Ishikawa (cell line): ENCODE results near the gene DPYSL3.

ENCODE experiments used
- EGR1 ChIP-seq: IDR thresholded peaks from 2 replicates; pipeline ENCODE4 v1.6.1; 2012
- EP300 ChIP-seq: IDR thresholded peaks from 2 replicates; pipeline ENCODE4 v1.6.1; 2012; ENCODE audit warnings: borderline replicate concordance
- FOXM1 ChIP-seq: IDR thresholded peaks from 2 replicates; pipeline ENCODE4 v1.6.1; 2012; ENCODE audit warnings: low read depth, borderline replicate concordance
- NFIC ChIP-seq: IDR thresholded peaks from 2 replicates; pipeline ENCODE4 v1.6.1; 2012
- TAF1 ChIP-seq: IDR thresholded peaks from 2 replicates; pipeline ENCODE4 v1.6.1; 2012; ENCODE audit warnings: low read depth, mild to moderate bottlenecking
- TEAD4 ChIP-seq: IDR thresholded peaks from 2 replicates; pipeline ENCODE4 v1.6.1; 2012
- YY1 ChIP-seq: IDR thresholded peaks from 2 replicates; pipeline ENCODE4 v1.6.1; 2012; ENCODE audit warnings: low read depth
- ZBTB7A ChIP-seq: IDR thresholded peaks from 2 replicates; pipeline ENCODE4 v1.6.1; 2012; ENCODE audit warnings: low read depth
- TF ChIP-seq, protein P1 (sequence below): IDR thresholded peaks from 2 replicates; pipeline ENCODE4 v1.6.1; 2012; ENCODE audit warnings: low read depth, mild to moderate bottlenecking
- TF ChIP-seq, protein P2 (sequence below): IDR thresholded peaks from 2 replicates; pipeline ENCODE4 v1.6.1; 2012
- TF ChIP-seq, protein P3 (sequence below): IDR thresholded peaks from 2 replicates; pipeline ENCODE4 v1.6.1; 2012

DNA sequence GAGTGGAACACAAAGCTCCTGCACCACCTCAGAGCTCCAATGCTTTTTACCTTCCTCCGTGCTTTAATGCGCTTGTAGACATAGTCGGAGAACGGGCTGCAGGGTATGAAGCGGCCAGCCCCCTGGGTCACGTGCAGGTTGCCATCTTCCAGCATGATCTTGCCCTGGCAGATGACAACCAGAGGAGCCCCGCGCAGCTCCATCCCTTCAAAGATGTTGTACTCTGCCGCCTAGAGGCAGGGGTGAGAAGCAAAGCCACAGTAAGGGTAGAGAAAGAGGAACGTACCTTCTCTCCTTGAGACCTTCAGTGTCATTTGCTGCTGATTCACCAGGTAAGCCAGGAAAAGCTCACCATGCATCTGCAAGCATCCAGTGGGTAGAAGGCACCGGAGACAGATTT is 112.3 kb downstream of the DPYSL3 start:
- TF ChIP-seq EP300 (no peak), TAF1 (no peak), FOXM1 (no peak), EGR1 (no peak), TEAD4 (no peak), ZBTB7A (no peak), NFIC (no peak), YY1 (no peak)
- TF ChIP-seq, protein P1, sequence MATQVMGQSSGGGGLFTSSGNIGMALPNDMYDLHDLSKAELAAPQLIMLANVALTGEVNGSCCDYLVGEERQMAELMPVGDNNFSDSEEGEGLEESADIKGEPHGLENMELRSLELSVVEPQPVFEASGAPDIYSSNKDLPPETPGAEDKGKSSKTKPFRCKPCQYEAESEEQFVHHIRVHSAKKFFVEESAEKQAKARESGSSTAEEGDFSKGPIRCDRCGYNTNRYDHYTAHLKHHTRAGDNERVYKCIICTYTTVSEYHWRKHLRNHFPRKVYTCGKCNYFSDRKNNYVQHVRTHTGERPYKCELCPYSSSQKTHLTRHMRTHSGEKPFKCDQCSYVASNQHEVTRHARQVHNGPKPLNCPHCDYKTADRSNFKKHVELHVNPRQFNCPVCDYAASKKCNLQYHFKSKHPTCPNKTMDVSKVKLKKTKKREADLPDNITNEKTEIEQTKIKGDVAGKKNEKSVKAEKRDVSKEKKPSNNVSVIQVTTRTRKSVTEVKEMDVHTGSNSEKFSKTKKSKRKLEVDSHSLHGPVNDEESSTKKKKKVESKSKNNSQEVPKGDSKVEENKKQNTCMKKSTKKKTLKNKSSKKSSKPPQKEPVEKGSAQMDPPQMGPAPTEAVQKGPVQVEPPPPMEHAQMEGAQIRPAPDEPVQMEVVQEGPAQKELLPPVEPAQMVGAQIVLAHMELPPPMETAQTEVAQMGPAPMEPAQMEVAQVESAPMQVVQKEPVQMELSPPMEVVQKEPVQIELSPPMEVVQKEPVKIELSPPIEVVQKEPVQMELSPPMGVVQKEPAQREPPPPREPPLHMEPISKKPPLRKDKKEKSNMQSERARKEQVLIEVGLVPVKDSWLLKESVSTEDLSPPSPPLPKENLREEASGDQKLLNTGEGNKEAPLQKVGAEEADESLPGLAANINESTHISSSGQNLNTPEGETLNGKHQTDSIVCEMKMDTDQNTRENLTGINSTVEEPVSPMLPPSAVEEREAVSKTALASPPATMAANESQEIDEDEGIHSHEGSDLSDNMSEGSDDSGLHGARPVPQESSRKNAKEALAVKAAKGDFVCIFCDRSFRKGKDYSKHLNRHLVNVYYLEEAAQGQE: no peak
- TF ChIP-seq, protein P2, sequence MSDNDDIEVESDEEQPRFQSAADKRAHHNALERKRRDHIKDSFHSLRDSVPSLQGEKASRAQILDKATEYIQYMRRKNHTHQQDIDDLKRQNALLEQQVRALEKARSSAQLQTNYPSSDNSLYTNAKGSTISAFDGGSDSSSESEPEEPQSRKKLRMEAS: no peak
- TF ChIP-seq, protein P3, sequence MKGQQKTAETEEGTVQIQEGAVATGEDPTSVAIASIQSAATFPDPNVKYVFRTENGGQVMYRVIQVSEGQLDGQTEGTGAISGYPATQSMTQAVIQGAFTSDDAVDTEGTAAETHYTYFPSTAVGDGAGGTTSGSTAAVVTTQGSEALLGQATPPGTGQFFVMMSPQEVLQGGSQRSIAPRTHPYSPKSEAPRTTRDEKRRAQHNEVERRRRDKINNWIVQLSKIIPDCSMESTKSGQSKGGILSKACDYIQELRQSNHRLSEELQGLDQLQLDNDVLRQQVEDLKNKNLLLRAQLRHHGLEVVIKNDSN: no peak
